NCI-H526 treated with DMSO at 0.1 percent for 48 hours (cell line): ENCODE measurements around the gene THADA.

ENCODE experiments used
- DNase-seq: peaks from one replicate; lab custom pipeline; 2025; lab: John Stamatoyannopoulos, UW

The THADA gene

DNA sequence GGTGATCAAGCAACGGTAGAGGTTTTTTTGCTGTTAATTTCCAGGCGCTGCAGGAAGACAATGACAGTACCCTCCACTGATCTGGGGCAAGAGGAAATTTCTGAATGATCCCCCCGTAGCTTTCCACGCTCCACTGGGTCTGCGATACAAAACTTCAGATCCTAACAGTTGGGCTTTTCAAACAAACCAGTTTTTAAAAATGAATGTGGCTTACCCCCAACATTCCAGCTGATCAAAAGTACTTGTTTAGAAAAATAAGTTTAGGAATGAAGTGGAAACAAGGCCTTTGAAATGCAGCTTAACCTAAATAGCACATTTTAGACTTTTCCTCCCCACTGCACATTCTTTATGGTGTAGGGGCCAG is 375.1 kb downstream of the THADA start:
- no peak for DNase-seq

DNA sequence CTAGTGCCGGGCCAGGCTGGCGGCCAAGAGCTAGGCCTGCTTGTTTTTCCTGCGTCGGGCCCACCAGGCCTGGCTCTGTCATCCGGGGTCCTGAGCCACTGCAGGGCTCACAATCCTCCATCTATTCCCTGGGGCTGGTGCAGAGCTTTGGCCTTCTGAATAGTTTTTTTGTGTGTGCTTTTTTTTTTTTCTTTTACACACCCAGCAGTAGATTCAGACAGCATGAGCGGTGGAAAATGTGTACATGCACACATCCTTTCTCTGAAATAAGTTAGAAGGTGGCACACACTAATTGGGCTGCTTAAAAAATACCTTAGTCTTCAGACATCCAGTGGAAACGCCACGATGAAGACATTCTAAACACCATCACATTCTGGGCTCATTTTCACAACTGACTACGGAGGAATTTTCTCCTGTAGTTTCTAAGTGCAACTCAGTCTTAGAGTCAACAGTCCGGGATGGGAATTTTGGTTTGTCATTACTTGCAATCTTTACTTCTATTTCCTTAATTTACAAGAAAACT is 375.5 kb downstream of the THADA start:
- no peak for DNase-seq

GRCh38 chr2:43219383-43220228 is 376.2 kb downstream of the THADA start:
- peak; percentile 38 for DNase-seq

DNA sequence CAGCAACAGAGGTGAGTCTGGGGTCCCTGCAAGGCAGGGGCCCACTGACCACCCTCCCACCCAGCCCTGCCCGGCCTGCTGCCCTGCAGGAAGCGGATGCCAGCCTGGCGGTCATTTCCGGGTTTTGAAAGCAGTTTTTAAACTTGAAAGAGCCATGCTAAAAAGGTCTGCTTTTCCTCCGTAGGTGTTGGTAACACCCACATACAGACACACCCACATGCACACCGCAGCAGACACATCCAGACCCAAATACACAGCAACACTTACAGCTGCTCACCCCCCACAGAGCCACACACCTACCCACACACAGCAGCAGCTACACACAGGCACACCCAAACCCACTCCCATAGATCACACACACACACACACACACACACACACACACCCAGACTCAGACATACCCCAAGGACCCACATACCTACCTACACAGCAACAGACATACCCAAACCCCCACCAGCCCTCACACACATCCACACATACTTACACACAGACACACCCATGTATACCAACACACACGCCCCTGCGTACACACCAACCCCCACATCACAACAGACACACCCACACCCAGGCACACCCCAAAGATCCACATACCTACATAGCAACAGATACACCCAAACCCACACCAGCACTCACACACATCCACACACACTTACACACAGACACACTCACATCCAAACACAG is 377.0 kb downstream of the THADA start:
- no peak for DNase-seq

DNA sequence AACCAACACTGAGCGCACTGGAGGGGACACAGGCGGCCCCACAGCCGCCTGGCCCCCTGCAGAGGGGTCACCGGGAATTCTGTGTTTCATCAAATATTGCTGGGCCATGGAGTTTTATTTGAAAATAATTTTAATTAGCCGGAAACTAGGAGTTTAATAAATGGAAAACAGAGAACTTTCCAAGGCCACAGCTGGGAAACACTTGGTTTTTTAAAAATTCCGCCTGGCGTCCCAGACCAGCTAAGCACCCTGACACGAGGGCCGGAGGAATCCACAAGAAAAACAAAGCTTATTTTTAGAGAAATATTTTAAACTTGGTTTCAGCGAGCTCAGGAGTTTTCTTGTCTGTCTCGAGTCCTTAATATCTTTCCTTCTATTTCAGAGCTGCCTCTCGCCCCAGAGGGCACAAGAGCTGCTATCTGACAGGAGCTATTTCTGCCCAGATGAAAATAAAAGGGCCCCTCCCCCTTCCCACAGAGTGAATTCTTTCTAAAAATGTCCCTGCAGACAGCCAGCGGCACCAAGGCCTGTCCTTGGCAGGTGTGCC is 377.6 kb downstream of the THADA start:
- no peak for DNase-seq

- DNase-seq: no peak
Observed at GRCh38 chr2:43217228-43218154, 378.3 kb downstream of the THADA start.

DNA sequence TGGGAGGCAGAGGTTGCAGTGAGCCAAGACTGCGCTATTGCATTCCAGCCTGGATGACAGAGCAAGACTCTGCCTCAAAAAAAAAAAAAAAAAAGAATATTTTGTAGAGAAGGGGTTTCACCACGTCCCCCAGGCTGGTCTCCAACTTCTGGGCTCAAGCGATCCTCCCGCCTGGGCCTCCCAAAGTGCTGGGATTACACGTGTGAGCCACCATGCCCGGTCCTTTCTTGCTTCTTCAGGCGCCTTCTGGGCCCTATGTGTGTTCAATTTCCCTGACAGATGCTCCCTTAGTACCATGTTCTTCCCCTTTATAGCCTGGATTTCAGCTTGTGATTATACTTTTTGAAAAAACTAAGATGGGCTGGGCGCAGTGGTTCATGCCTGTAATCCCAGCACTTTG is 379.2 kb downstream of the THADA start:
- no peak for DNase-seq

GRCh38 chr2:43215673-43216255 is 380.1 kb downstream of the THADA start:
- DNase-seq: no peak

DNA sequence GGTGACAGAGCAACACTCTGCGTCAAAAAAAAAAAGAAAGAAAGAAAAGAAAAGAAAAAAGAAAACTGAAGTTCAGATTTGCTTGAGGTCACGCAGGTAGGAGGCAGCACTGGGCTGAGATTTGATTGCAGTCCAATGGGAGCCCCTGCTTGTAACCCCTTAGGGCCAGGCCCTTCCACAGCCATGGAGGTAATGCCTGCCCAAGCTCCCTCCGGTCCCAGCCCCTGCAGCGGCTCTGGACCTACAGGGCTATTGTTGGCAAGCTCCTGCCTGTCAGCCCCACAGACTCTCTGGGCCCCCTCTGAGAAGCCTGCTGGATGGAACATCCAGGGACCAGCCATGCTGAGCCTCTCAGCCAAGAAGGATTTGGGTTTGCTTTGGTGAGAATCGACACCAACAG is 381.6 kb downstream of the THADA start:
- DNase-seq: no peak

DNA sequence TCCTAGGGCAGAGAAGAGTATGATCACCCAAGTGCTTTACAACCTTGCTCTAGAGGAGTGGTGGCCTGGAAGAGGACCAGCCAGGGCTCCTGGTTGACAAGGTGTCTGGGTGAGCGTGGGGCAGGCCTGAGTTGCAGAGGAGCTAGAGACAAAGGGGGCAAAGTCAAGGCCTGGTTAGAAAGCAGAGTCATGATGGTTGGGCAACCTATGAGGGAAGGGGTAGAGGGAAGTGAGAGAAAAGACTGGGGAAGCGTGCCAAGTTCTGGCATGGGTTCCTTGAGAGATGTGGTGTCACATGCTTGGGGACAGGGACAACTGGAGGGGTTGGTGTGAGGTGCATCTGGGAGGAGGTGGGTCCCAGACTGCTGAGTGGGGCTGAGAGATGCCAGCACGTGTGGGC is 382.9 kb downstream of the THADA start:
- DNase-seq: no peak

DNA sequence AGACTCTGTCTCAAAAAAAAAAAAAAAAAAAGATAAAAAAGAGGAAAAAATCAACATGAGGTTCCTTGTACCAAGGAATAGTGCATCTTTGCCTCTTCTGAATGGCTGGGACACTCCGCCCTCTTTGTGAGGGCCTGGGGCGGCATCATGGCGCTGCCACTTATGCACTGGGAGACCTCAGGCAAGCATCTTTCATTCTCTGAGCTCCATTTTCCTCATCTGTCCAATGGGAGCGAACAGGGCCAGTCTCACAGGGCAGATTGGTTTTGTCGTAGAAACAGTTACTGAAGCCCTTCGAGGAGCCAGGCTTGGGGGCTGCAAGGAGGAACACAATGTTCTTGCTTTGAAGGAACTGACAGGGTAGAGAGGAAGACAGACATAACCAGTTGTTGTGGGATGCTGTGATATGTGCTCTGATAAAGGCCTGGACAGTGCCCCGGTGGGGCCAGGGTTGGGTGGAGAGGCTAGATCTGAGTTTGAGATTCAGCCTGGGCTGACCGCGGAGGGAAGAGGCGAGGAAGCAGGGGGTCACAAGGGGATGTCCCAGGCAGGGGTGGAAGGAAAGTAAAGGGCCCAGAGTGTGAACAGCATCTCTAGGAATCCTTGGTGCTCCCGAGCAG is 383.5 kb downstream of the THADA start:
- no peak for DNase-seq

- DNase-seq: peak; percentile 12
Observed at GRCh38 chr2:43210467-43211303, 385.2 kb downstream of the THADA start.

- DNase-seq: no peak
Observed at GRCh38 chr2:43210125-43210466, 385.7 kb downstream of the THADA start.

GRCh38 chr2:43209204-43209717 is 386.6 kb downstream of the THADA start:
- DNase-seq: no peak

- no peak for DNase-seq
Observed at GRCh38 chr2:43207553-43208300, 388.1 kb downstream of the THADA start.

- no peak for DNase-seq
Observed at GRCh38 chr2:43206602-43207001, 389.2 kb downstream of the THADA start.

GRCh38 chr2:43203373-43203772 is 392.5 kb downstream of the THADA start:
- DNase-seq: no peak

- no peak for DNase-seq
Observed at GRCh38 chr2:43202289-43202688, 393.5 kb downstream of the THADA start.

DNA sequence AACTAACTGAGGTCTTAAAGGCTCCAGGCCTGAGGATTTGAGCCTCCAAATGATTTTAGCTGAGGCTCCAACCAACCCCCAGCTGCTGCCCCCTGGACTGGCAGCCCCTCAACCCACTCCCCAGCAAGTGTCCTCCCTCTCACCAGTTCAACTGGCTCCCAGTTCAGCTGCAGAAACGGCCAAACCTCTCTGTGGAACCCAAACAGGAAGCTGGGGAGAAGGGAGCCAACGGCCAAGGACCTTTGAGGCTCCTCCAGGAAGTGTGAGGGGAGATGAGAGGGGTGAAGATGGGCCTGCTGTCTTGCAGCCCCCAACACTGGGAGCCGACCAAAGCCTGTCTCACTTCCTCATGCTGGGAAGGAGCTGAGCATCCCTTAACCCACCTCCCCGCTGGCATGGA is 394.3 kb downstream of the THADA start:
- DNase-seq: no peak
